SK-N-SH treated with all-trans-retinoic acid at 6 μM for 48 hours (cell line): ENCODE measurements around the gene PDCD1LG2.

ENCODE experiments used
- ATAC-seq: fragments of 200-7000 bp; cut with Tn5 transposase; 3 replicates; pipeline ENCODE4 v1.9.1; 2020; ENCODE audit warnings: mild to moderate bottlenecking, moderate library complexity
- ARNTL ChIP-seq: fragments of 450-650 bp; formaldehyde crosslinking; IDR thresholded peaks from 2 replicates; pipeline ENCODE4 v1.5.0; 2020; ENCODE audit warnings: low read depth, mild to moderate bottlenecking, moderate library complexity, borderline replicate concordance
- CREB5 ChIP-seq: fragments of 250-450 bp; sonication (Bioruptor Pico); IDR thresholded peaks from 2 replicates; pipeline ENCODE4 v1.5.1; 2020; ENCODE audit warnings: low read depth, mild to moderate bottlenecking, moderate library complexity
- CSDC2 ChIP-seq: fragments of 250-450 bp; sonication (Bioruptor Pico); IDR thresholded peaks from 2 replicates; pipeline ENCODE4 v1.5.0; 2020; ENCODE audit warnings: mild to moderate bottlenecking, moderate library complexity
- CSRNP3 ChIP-seq: fragments of 250-450 bp; sonication (Bioruptor Pico); IDR thresholded peaks from 2 replicates; pipeline ENCODE4 v1.5.1; 2021; ENCODE audit warnings: mild to moderate bottlenecking, moderate library complexity
- GLIS3 ChIP-seq: fragments of 250-450 bp; sonication (Bioruptor Pico); IDR thresholded peaks from 2 replicates; pipeline ENCODE4 v1.5.0; 2020; ENCODE audit warnings: mild to moderate bottlenecking, moderate library complexity
- ISL1 ChIP-seq: fragments of 250-450 bp; sonication (Bioruptor Pico); IDR thresholded peaks from 2 replicates; pipeline ENCODE4 v2.1.2; 2022; ENCODE audit warnings: mild to moderate bottlenecking, moderate library complexity
- OSR1 ChIP-seq: fragments of 250-450 bp; sonication (Bioruptor Pico); IDR thresholded peaks from 2 replicates; pipeline ENCODE4 v1.8.0; 2022; ENCODE audit warnings: moderate library complexity, mild to moderate bottlenecking, inconsistent platforms
- PATZ1 ChIP-seq: fragments of 250-450 bp; sonication (Bioruptor Pico); IDR thresholded peaks from 2 replicates; pipeline ENCODE4 v1.8.0; 2020; ENCODE audit warnings: mild to moderate bottlenecking, moderate library complexity, borderline replicate concordance
- POU6F1 ChIP-seq: fragments of 250-450 bp; sonication (Bioruptor Pico); IDR thresholded peaks from 2 replicates; pipeline ENCODE4 v1.8.0; 2021; ENCODE audit warnings: low read depth, mild to moderate bottlenecking, moderate library complexity, borderline replicate concordance
- PPARA ChIP-seq: fragments of 250-450 bp; sonication (Bioruptor Pico); IDR thresholded peaks from 2 replicates; pipeline ENCODE4 v1.5.0; 2020; ENCODE audit warnings: mild to moderate bottlenecking, borderline replicate concordance
- RARB ChIP-seq: fragments of 250-450 bp; sonication (Bioruptor Pico); IDR thresholded peaks from 2 replicates; pipeline ENCODE4 v1.8.0; 2021; ENCODE audit warnings: mild to moderate bottlenecking, moderate library complexity
- TCF4 ChIP-seq: fragments of 250-450 bp; sonication (Bioruptor Pico); IDR thresholded peaks from 2 replicates; pipeline ENCODE4 v1.8.0; 2021; ENCODE audit warnings: mild to moderate bottlenecking, moderate library complexity, borderline replicate concordance
- TOX ChIP-seq: fragments of 250-450 bp; sonication (Bioruptor Pico); IDR thresholded peaks from 2 replicates; pipeline ENCODE4 v1.8.0; 2021; ENCODE audit warnings: mild to moderate bottlenecking, moderate library complexity, borderline replicate concordance
- TSHZ2 ChIP-seq: fragments of 250-450 bp; sonication (Bioruptor Pico); IDR thresholded peaks from 2 replicates; pipeline ENCODE4 v1.5.0; 2020; ENCODE audit warnings: mild to moderate bottlenecking, moderate library complexity
- ZC3H10 ChIP-seq: fragments of 250-450 bp; sonication (Bioruptor Pico); IDR thresholded peaks from 2 replicates; pipeline ENCODE4 v1.5.1; 2021; ENCODE audit warnings: mild to moderate bottlenecking, moderate library complexity
- ZFP30 ChIP-seq: fragments of 450-650 bp; formaldehyde crosslinking; IDR thresholded peaks from 2 replicates; pipeline ENCODE4 v1.5.0; 2022; ENCODE audit warnings: mild to moderate bottlenecking, moderate library complexity
- ZNF565 ChIP-seq: fragments of 450-650 bp; formaldehyde crosslinking; conservative IDR thresholded peaks from 2 replicates; pipeline ENCODE4 v1.5.0; 2020; ENCODE audit warnings: low read depth, mild to moderate bottlenecking, moderate library complexity
- ZNF8 ChIP-seq: fragments of 450-650 bp; formaldehyde crosslinking; IDR thresholded peaks from 2 replicates; pipeline ENCODE4 v1.5.0; 2020; ENCODE audit warnings: mild to moderate bottlenecking, moderate library complexity

The PDCD1LG2 gene

GRCh38 chr9:5488221-5489008 lies 21.9 kb upstream of the PDCD1LG2 start:
- ATAC-seq, result no peak
- TF ChIP-seq TSHZ2 (no peak), CREB5 (CRISPR knock-in tag) (no peak), PATZ1 (CRISPR knock-in tag) (no peak), CSRNP3 (CRISPR knock-in tag) (no peak), POU6F1 (CRISPR knock-in tag) (no peak), RARB (CRISPR knock-in tag) (no peak), ZC3H10 (CRISPR knock-in tag) (no peak), TOX (CRISPR knock-in tag) (no peak), ISL1 (no peak), ARNTL (CRISPR knock-in tag) (no peak), CSDC2 (CRISPR knock-in tag) (no peak), GLIS3 (CRISPR knock-in tag) (no peak), PPARA (CRISPR knock-in tag) (no peak), ZFP30 (no peak), OSR1 (CRISPR knock-in tag) (no peak), ZNF8 (no peak), TCF4 (CRISPR knock-in tag) (no peak), ZNF565 (no peak)

GRCh38 chr9:5489630-5490490 lies 20.5 kb upstream of the PDCD1LG2 start:
- no peak for TF ChIP-seq PPARA (CRISPR knock-in tag)
- ATAC-seq, result no peak

GRCh38 chr9:5492965-5493678 lies 17.2 kb upstream of the PDCD1LG2 start:
- no peak for TF ChIP-seq CSDC2 (CRISPR knock-in tag)
- no peak for ATAC-seq
